HS-5 (cell line): ENCODE data around the gene LRRD1.
"Not testable (repeated sequence)": the region's sequence is repeated elsewhere in the genome, so short reads cannot be mapped to it uniquely, and the experiment has no call there.

Source experiments
- DNase-seq: peaks from one replicate; pipeline ENCODE4 v3.0.0-alpha.2; 2012; ENCODE audit warnings: low read depth

The LRRD1 gene

DNA sequence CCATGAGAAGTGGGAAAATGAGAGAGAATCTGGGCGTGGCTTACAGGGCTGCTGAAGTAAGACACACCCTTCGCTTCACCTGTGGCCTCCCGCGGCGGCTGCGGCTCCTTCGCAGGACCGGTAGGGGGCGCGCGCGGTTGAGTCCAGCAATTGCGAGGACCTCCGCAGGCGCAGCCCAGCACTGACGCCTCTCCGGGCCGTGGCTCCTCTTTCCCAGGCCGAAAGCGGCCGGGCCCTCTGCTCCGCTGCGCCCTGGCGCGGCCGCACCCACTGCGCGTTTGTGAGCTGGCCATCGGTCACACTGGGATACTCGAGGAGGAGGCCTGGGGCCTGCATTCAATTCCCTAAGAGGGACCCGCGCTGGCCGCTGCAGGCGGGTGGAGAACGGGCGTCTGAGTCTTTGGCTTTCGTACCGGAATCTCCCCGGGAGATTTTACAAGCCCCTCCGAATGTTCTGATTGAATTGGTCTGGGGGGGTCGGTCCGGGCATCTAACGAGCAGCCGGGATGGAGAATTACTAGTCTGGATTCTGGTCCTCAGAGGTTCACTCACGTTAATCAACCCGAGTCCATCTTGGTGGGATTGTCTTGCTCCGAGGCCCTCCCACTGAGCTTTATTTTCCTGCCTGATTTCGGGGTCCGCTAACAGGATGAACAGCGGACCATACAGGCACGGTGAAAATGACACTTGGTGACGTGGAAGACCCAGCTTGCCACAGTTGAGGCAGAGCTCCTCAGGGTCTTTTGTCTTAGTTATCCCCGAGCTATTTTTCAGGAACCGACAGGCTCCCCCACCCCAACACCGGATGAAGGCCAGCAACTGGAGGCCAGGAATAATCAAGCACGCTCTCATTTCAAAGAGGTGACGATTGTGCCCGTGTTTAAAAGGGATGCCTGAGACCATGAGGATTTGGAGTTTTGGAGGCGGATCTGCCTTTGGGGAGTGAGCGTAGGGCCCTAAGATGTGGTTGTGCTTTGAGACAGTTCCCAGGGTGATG is at the start of gene LRRD1:
Gene LRRD1 (minus strand): TSS at position 215 of the 997 bp plus-strand sequence. CDS start 13,940 bp downstream, outside the sequence.
- DNase-seq = no peak

DNA sequence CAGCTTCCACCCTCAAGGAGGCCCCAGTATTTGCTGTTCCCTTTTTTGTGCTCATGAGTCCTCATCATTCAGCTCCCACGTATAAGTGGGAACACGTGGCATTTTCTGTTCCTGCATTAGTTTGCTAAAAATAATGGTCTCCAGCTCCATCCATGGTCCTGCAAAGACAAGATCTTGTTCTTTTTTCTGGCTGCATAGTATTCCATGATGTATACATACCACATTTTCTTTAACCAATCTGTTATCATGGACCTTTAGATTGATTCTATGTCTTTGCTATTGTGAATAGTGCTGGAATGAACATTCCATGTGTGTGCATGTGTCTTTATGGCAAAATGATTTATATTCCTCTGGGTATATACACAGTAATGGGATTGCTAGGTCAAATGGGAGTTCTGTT is 49.8 kb upstream of the LRRD1 start:
- no peak for DNase-seq

DNA sequence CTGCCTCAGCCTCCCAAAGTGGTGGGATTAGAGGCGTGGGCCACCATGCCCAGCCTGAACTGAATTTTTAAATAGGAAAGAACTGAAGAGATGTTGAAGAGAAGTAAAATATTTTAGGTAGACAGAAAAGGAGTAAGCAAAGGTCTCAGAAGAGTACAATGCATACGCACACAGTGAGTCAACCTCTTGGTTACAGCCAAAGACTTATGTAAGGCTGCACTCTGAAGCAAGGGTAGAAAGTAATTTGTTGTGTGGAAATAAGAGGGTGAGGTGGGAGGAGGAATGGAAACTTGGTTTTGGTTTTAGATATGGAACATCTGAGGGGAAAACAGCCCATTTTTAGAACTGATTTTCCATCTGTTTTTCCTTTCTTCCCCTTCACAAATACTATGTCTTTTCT is 49.2 kb upstream of the LRRD1 start:
- DNase-seq = no peak

DNA sequence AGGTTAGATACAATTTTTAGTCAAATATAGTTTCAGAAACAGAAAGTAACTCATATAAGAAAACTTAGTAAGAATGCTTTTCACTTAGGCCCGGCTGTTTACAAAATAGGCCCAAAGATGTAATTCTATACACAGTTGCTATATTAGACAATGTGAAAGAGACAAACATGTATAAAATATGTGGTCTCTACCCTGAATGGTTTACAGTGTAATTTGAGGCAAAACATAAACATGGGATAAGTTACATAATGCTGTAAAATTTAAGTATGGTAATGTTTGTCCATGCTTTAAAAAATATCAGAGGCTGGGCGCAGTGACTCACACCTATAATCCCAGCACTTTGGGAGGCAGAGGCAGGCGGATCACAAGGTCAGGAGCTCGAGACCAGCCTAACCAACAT is 48.0 kb upstream of the LRRD1 start:
- DNase-seq = no peak

DNA sequence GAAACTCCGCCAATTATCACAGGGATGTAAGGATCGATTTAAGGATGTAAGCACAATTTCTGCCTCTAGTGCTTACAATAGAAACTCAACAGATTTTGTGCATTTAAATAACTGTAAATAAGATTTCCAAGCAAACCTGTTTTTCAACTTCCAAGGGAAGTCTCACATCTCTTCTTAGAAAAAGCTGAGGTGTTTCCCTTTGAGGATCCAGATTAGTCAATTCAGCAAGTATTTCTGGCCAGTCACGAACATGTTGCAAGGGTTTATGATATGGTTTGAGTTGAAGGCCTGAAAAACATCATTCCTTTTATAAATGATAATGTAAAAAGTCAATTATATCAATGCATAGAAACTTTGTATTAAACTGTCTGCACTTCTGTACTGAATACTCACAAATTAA is 42.8 kb upstream of the LRRD1 start:
- no peak for DNase-seq

DNA sequence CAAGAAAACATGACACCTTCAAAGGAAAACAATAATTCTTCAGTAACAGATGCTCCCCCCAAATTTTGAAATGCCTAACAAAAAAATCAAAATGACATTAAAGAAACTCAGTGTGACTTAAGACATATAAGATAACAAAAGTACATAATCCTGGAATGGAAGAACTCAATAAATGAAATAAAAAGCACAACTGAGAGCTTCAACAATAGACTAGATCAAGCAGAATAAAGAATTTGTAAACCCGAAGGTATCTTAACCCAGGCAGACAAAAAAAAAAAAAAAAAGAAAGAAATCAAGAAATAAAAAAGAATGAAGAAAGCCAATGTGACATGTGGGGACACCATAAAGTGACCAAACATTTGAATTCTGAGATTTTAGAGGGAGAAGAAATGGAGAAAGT is 27.7 kb upstream of the LRRD1 start:
- no peak for DNase-seq

DNA sequence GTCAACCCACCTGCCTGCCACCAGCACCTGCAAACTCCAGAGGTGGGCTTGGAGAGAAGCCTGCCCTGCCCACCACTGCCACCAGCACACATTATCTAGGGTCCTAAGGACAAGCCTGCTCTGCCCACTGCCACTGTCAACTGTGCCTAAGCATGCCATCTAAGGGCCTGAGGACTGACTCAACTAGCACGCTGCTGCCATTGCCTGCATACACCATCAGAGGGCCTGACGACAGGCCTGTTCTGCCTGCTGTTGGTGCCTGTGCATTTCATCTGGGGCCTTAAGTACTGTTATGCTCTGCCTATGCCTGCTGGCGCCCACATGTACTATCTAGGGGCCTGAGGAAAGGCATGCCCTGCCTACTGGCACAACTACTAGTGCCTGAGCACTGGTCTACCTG is 27.0 kb upstream of the LRRD1 start:
- DNase-seq = no peak

DNA sequence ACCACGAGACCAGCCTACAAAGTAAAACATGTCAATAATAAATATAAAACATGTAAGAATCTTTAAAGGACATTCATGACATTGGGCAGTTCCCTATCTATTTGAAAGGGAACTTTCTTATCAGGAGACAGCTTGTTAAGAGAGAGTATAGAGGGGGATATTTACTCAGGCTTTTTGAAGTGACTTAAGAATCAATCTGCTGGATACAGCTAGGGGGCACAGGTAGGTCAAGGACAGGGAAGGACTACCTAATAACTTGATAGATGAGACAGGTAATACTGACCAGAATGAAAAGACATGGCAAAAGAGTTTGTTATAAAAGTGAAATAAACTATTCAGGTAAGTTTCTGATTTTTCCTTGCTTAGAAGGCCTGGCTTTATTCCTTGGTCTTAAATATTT is 21.8 kb upstream of the LRRD1 start:
- DNase-seq = no peak

DNA sequence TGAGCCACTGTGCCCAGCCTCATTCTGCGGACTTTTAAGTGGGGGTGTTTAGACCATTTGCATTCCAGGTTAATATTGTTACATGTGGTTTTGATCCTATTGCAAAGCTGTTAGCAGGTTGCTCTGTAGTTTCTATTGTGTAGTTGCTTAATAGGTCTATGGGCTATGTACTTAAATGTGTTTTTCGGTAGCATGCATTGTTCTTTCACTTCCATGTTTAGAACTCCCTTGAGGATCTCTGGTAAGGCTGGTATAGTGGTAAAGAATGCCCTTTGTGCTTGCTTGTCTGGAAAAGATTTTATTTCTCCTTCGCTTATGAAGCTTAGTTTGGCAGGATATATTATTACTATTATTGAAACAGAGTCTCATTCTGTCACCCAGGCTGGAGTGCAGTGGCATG is 13.4 kb upstream of the LRRD1 start:
- no peak for DNase-seq

DNA sequence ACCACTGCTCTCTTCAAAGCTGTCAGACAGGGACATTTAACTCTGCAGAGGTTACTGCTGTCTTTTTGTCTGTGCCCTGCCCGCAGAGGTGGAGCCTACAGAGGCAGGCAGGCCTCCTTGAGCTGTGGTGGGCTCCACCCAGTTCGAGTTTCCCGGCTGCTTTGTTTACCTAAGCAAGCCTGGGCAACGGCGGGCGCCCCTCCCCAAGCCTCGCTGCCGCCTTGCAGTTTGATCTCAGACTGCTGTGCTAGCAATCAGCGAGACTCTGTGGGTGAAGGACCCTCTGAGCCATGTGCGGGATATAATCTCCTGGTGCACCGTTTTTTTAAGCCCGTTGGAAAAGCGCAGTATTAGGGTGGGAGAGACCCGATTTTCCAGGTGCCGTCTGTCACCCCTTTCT is 10.3 kb upstream of the LRRD1 start:
- not testable (repeated sequence) for DNase-seq

DNA sequence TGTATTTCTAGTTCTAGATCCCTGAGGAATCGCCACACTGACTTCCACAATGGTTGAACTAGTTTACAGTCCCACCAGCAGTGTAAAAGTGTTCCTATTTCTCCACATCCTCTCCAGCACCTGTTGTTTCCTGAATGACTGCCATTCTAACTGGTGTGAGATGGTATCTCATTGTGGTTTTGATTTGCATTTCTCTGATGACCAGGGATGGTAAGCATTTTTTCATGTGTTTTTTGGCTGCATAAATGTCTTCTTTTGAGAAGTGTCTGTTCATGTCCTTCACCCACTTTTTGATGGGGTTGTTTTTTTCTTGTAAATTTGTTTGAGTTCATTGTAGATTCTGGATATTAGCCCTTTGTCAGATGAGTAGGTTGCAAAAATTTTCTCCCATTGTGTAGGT is 5.4 kb upstream of the LRRD1 start:
- DNase-seq = not testable (repeated sequence)

DNA sequence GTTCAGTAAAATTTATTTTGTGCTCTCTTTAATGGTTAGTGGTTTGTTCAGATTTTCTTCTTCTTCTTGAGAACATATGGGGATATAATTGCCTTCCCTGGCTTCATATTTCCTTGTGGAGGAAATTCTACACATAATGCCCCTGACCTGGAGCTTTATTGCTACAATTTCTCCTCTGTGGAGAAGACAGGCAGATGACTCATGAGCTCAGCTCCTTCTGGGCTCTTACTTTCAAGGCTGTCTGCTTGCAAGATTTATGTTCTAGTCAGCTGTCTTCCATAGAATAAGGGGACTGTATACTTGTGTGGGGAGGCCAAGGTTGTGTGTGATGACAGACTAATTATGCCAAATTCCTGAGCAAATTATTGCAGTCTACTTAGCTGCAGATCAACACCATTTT is 1.6 kb downstream of the LRRD1 start:
- DNase-seq = no peak

DNA sequence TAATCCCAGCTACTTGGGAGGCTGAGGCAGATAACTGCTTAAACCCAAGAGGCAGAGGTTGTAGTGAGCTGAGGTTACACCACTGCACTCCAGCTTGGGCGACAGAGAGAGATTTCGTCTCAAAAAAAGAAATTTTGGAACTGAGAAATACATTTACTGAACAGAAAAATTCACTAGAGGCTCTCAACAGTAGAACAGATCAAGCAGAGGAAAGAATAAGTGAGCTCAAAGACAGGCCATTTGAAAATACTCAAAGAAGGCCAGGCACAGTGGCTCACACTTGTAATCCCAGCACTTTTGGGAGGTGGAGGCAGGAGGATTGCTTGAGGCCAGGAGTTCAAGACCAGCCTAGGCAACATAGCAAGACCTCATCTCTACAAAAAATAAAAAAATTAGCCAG is 9.4 kb downstream of the LRRD1 start:
- not testable (repeated sequence) for DNase-seq

DNA sequence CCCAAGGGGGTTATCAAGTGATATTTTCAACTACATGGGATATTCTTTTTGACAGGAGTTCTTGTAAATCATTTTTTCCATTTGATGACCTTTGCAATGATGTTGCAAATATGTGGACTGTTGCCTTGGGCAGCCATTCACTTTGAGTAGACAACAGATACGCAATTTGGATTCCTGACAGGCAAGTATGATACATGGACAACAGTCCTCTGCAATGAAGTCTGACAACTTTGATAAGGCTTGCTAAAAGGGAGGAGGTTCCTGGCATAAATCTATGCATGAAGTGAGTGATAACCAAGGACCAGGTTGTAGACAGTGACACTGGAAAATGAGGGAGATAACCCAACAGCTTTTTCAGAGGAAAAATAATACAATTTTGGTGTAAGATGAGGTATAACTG is 17.7 kb downstream of the LRRD1 start:
- DNase-seq = no peak

DNA sequence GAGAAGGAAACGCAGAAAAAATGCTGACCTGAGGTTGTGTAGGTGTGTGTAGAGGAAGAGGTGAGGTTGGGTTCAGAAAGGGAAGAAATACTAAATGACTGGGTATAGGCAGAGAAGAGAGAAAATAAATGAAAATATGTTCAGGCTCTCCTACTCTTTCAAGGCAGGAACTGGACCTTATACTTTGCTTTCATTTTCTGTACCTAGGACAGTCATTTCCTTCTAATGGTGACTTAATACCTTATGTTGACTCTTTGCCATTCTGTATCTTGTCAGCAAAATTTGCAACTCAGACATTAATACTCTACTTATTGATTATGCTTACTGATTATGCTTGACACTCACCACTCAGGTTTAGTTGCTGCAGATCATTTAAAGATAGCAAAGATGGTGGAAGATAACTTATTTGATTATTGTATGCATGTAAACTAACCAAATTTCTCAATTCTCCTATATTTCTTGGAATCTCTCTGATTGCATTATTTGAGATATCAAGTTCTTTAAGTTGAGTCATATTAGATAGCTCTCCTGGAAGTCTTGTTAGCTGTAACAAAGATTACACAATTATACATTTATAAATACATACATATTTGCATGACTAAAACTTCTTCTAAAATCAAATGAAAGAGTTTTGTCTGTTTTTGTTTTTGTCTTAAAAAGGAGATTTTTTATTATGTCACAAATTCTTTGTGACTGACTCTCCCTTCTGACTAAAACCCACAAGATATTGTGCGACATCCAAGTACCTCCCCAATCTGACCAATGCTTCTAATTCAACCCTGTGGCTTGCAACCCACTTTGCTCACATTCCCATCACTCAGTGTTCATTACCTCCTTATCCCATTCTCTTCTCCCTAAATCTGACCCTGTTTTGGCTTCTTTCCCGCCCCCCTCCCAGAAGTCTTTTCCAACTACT is 20.0 kb downstream of the LRRD1 start:
- peak; percentile 66 for DNase-seq

DNA sequence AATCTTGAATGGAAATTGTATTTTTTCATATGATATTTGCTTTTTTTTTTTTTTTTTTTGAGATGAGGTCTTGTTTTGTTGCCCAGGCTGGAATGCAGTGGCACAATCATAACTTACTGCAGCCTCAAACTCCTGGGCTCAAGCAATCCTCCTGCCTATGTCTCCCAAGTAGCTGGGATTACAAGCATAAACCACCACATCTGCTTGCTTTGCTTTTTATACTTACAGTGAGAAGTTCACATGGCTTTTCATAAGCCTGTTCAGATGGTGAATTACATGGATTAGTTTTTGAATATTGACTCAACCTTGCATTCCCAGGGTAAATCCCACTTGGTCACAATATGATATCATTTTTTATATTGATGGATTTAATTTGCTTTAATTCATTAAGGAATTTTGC is 22.0 kb downstream of the LRRD1 start:
- no peak for DNase-seq

DNA sequence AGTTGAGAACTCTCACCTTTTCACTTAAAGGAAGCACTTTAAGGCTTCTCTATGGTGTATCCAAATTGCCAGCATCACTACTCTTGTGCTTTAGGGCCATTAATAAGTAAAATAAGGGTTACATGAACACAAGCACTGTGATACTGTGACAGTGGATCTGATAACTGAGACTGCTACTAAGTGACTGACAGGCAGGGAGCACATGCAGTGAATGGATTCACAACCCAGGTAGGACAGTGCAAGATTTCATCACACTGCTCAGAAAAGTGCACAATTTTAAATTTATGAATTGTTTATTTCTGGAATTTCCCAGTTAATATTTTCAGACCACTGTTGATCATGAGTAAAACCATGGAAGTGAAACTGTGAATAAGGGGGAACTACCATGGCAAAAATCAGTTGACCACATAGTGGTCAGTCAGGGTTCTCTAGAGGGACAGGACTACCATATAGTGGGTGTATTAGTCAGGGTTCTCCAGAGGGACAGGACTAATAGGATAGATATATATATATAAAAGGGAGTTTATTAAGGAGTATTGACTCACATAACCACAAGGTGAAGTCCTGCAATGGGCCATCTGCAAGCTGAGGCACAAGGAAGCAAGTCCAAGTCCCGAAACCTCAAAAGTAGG is 23.7 kb downstream of the LRRD1 start:
- no peak for DNase-seq

DNA sequence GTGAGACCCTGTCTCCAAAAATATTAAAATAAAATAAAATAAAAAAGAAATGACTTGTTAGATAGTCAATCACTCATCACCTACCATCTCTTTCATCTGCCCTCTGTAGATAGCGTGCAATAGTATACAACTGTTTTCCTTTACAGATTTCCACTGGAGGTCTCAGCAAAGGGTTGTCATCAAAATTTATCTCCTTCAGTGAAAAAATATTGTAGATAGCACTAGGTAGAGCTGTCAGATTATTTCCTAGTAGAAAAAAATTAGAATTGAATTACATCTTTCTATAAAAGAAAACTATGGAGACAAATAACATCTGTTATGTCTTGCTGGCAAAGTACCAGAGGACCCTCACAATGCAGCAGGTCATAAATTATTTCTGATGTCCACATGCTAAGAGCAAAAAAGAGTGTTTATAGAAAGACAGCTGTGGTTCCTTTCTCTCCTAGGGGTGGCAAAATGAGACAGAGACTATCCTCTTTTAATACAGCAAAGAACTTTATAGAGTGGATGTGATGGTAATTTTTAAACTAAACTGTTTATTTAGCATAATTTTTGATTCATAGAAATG is 28.4 kb downstream of the LRRD1 start:
- no peak for DNase-seq

DNA sequence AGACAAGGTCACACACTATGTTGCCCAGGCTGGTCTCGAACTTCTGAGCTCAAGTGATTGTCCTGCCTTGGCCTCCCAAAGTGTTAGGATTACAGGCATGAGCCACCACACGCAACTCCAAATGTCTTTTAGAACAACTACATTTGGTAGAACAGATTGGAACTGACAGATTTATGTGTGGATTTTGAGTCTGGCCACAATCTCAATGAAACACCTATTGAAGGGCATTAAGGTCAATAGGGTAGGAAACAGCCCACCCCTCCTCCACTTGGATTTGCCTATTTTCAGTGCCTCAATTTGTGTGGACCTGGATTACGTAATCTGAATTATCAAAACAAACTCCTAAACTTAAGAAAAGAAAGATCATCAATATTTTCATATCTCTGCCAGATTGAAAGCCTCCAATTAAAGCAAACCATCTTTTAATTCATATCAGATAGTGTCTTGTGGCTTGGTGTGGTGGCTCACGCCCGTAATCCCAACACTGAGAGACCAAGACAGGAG is 29.2 kb downstream of the LRRD1 start:
- no peak for DNase-seq

DNA sequence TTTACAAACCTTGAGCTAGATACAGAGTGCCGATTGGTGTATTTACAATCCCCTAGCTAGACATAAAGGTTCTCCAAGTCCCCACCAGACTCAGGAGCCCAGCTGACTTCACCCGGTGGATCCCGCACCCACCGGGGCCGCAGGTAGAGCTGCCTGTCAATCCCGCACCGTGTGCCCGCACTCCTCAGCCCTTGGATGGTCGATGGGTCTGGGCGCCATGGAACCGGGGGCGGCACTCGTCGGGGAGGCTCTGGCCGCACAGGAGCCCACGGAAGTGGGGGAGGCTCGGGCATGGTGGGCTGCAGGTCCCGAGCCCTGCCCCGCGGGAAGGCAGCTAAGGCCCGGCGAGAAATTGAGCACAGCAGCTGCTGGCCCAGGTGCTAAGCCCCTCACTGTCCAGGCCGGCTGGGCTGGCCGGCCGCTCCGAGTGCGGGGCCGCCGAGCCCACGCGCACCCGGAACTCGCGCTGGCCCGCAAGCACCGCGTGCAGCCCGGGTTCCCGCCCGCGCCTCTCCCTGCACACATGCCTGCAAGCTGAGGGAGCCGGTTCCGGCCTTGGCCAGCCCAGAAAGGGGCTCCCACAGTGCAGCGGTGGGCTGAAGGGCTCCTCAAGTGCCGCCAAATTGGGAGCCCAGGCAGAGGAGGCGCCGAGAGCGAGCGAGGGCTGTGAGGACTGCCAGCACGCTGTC is 35.6 kb downstream of the LRRD1 start:
- DNase-seq = not testable (repeated sequence)

DNA sequence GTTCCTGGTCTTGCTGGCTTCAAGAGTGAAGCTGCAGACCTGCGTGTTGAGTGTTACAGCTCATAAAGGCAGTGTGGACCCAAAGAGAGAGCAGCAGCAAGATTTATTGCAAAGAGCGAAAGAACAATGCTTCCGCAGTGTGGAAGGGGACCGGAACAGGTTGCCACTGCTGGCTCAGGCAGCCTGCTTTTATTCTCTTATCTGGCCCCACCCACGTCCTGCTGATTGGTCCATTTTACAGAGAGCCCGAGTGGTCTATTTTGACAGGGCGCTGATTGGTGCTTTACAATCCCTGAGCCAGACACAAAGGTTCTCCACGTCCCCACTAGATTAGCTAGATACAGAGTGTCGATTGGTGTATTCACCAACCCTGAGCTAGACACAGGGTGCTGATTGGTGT is 36.2 kb downstream of the LRRD1 start:
- not testable (repeated sequence) for DNase-seq
